Heart right ventricle (tissue), 16 donors: ENCODE data around the gene CXCL11. TPM values are rescaled to one million over a fixed set of nuclear protein-coding genes. Genes with fewer than 3 reads are reported as not detected.
"Not testable (repeated sequence)": the region's sequence is repeated elsewhere in the genome, so short reads cannot be mapped to it uniquely, and the experiment has no call there.

Experiments used
- ATAC-seq, 8 donors: fragments of 200-7000 bp; cut with Tn5 transposase; one replicate each; pipeline ENCODE4 v1.9.1; 2020; ENCODE audit warnings: mild to moderate bottlenecking in 8 of 8, moderate library complexity in 8 of 8, moderate number of reproducible peaks in 1 of 8
- DNase-seq, 2 donors: peaks; one replicate each; pipeline ENCODE4 v3.0.0-alpha.2; 2020
- H3K27ac ChIP-seq, 10 donors: fragments of 200-600 bp; sonication (generic) in 2 of 10; one replicate each; pipeline versions ENCODE4 v1.5.0 to v1.8.0; 2020 to 2022; ENCODE audit warnings: mild to moderate bottlenecking in 3 of 10
- H3K27me3 ChIP-seq, 7 donors: fragments of 200-600 bp; one replicate each; pipeline ENCODE4 v1.8.0; 2021 to 2022; ENCODE audit warnings: mild to moderate bottlenecking in 2 of 7
- H3K36me3 ChIP-seq, 9 donors: fragments of 200-600 bp; sonication (generic) in 1 of 9; one replicate each; pipeline versions ENCODE4 v1.5.0 to v1.8.0; 2020 to 2022; ENCODE audit warnings: mild to moderate bottlenecking in 2 of 9
- H3K4me1 ChIP-seq, 9 donors: fragments of 200-600 bp; sonication (generic) in 1 of 9; one replicate each; pipeline versions ENCODE4 v1.5.0 to v1.8.0; 2020 to 2022; ENCODE audit warnings: mild to moderate bottlenecking in 4 of 9
- H3K4me3 ChIP-seq, 10 donors: fragments of 200-600 bp; sonication (generic) in 2 of 10; one replicate each; pipeline versions ENCODE4 v1.5.0 to v1.8.0; 2020 to 2022; ENCODE audit warnings: mild to moderate bottlenecking in 7 of 10, moderate library complexity in 2 of 10
- H3K9me3 ChIP-seq, 11 donors: fragments of 200-600 bp in 10 of 11; sonication (generic) in 2 of 11; one replicate each; pipeline versions ENCODE4 v1.5.0 to v1.8.0; 2013 to 2022; ENCODE audit warnings: mild to moderate bottlenecking in 2 of 11, control low read depth in 1 of 11, moderate library complexity in 1 of 11
- CTCF ChIP-seq, 9 donors: fragments of 200-600 bp; sonication (generic) in 2 of 9; IDR thresholded peaks; one replicate each; pipeline versions ENCODE4 v1.5.0 to v1.8.0; 2021 to 2022; ENCODE audit warnings: antibody characterized with exemption in 9 of 9, mild to moderate bottlenecking in 5 of 9, moderate library complexity in 1 of 9
- WGBS, 2 donors: extraction: QIAGEN DNeasy Blood & Tissue Kit; methylation state at CpG; one replicate each; pipeline ENCODE4 v1.1.7; 2013; ENCODE audit warnings: inconsistent platforms in 1 of 2; 5-methylcytosine and 5-hydroxymethylcytosine counted together
- intact Hi-C, 10 donors: fragments of 100-400 bp; cut with DNase I; formaldehyde crosslinking; loops; one replicate each; pipeline versions ENCODE4 v1.11.1 to v1.14.2; 2022
- polyA plus RNA-seq, 2 donors: library from polyadenylated mRNA; stranded (reverse); fragments of 200-250 nt; gene quantifications; one replicate each; pipeline ENCODE4 v1.2.3, GENCODE V29; 2013
- total RNA-seq, 10 donors: library from RNA; stranded (reverse); fragmentation: NEBNext Ultra II Directional in 3 of 10; extraction: Animal tissue kit (Norgen Biotek cat#: 25700) in 3 of 10; gene quantifications; one replicate each; pipeline versions ENCODE4 v1.2.1 to v1.2.4, GENCODE V29; 2021 to 2023
- donor health status: Arrhythmogenic right ventricular cardiomyopathy.
- donor health status: ischemic (EF 13 %, LVEDD 7.1; RV severe dilation, severe dysfunction).
- donor health status: healthy with polysubstance abuse.
- donor health status: DM: no; HTN: yes; CAD: no.
- donor health status: DM: no; HTN: no; CAD: no.
- donor health status: ischemic (EF 25% LVEDD 6.9; RV normal size, moderate dysfunction).
- donor health status: ischemic (EF 25% LVEDD 5.7; RV mildly dilated, moderate dysfunction).
- donor health status: healthy.
- donor health status: DM: yes; HTN: yes; CAD: no.
- donor health status: Ischemic cardiomyopathy.
- donor health status: ischemic (EF 35%, LVEDD 5.7; RV mildly dilated, moderate dysfunction).
- donor health status: nonischemic (EF 11% LVEDD 7.7; RV severe dilation, severe dysfunction).
- donor health status: DM: yes; HTN: yes; CAD: no.
- donor health status: PGD.
- donor health status: ischemic (EF 29% LVEDD 5.4; RV normal size, mild dysfunction).
- donor health status: nonischemic (EF 23%, LVEDD 6.1; RV moderate dilation, normal function).

CXCL11 gene
- total and polyA plus RNA-seq, 12 donors, result 0.07 to 61.0 (median 0.34) TPM; not detected in 6

- H3K9me3 ChIP-seq, result no peaks in the 10 kb centered on the region
- H3K36me3 ChIP-seq, result no peaks in the 10 kb centered on the region
- no peak for TF ChIP-seq CTCF (IDR thresholded peaks at IDR 0.05)
- no peaks in the 10 kb centered on the region for H3K27me3 ChIP-seq
- peaks cover 0 to 22% (median 8%) of the 10 kb centered on the region in 9 donors for H3K4me1 ChIP-seq
- H3K27ac ChIP-seq, result peak overlapping the region in 6 of 10 donors; percentile 21 to 75 (median 59)
- ATAC-seq, result peak in 2 of 8 donors; percentile 37 to 38
- DNase-seq, result no peak
- WGBS, 2 donors, result 58 to 73% methylated on average over 7 of the region's 7 CpGs
- no peak overlapping the region for H3K4me3 ChIP-seq
- intact Hi-C loops, result loop anchor here in 1 of 10 donors (2.0 kb wide), 1 partner anchor 65 kb away; no protein-coding TSS in a partner anchor
Observed at GRCh38 chr4:76001700-76002099, 34.2 kb downstream of the CXCL11 start.

GRCh38 chr4:76000279-76000678, 35.6 kb downstream of the CXCL11 start:
- 87 to 92% methylated on average over 1 of the region's 1 CpG for WGBS, 2 donors
- intact Hi-C loops, result no loop called here

GRCh38 chr4:75998525-75999147, 37.2 kb downstream of the CXCL11 start:
- H3K27ac ChIP-seq, H3K9me3 ChIP-seq, H3K27me3 ChIP-seq, DNase-seq, H3K4me3 ChIP-seq, H3K36me3 ChIP-seq, ATAC-seq: not testable (repeated sequence)
- peaks cover 0 to 21% (median 8%) of the 10 kb centered on the region in 9 donors for H3K4me1 ChIP-seq
- 90 to 96% methylated on average over 2 of the region's 2 CpGs for WGBS, 2 donors
- intact Hi-C loops, result loop anchor here in 3 of 10 donors (5.0 kb wide), 2 partner anchors 69 to 89 kb away; no protein-coding TSS in a partner anchor

More at GRCh38 chr4:76000279-76000678, 35.6 kb downstream of the CXCL11 start:
- H3K36me3 ChIP-seq, result no peaks in the 10 kb centered on the region
- H3K27me3 ChIP-seq, result no peaks in the 10 kb centered on the region
- DNase-seq (no peak), ATAC-seq (no peak)
- H3K4me3 ChIP-seq, result no peak overlapping the region
- TF ChIP-seq CTCF (IDR thresholded peaks at IDR 0.05), result no peak
- H3K27ac ChIP-seq, result no peak overlapping the region
- peaks cover 0 to 22% (median 8%) of the 10 kb centered on the region in 9 donors for H3K4me1 ChIP-seq
- no peaks in the 10 kb centered on the region for H3K9me3 ChIP-seq

GRCh38 chr4:75997946-75998345, 37.9 kb downstream of the CXCL11 start:
- Histone ChIP-seq H3K4me1 (peaks cover 0 to 15% (median 6%) of the 10 kb centered on the region in 9 donors), H3K4me3 (no peak overlapping the region), H3K36me3 (no peaks in the 10 kb centered on the region), H3K9me3 (no peaks in the 10 kb centered on the region), H3K27me3 (no peaks in the 10 kb centered on the region), H3K27ac (no peak overlapping the region)
- TF ChIP-seq CTCF (IDR thresholded peaks at IDR 0.05), result no peak
- intact Hi-C loops, result loop anchor here in 3 of 10 donors (5.0 kb wide), 2 partner anchors 69 to 89 kb away; no protein-coding TSS in a partner anchor
- no peak for ATAC-seq
- no peak for DNase-seq
- WGBS, 2 donors, result 88 to 94% methylated on average over 2 of the region's 2 CpGs

- H3K4me1 ChIP-seq, result peaks cover 0 to 8% (median 0%) of the 10 kb centered on the region in 9 donors
- H3K9me3 ChIP-seq, result no peaks in the 10 kb centered on the region
- H3K36me3 ChIP-seq, result no peaks in the 10 kb centered on the region
- DNase-seq (no peak), ATAC-seq (no peak)
- H3K27me3 ChIP-seq, result no peaks in the 10 kb centered on the region
- no peak overlapping the region for H3K4me3 ChIP-seq
- TF ChIP-seq CTCF (IDR thresholded peaks at IDR 0.05), result no peak
- no peak overlapping the region for H3K27ac ChIP-seq
- intact Hi-C loops, result loop anchor here in 3 of 10 donors (5.0 kb wide), 2 partner anchors 70 to 90 kb away; no protein-coding TSS in a partner anchor
- WGBS, 2 donors, result 75 to 81% methylated on average over 1 of the region's 1 CpG
Observed at GRCh38 chr4:75997081-75997480, 38.8 kb downstream of the CXCL11 start.
